OCI-LY7 (cell line): ENCODE data around the gene ZW10. TPM values are rescaled to one million over a fixed set of nuclear protein-coding genes. Genes with fewer than 3 reads are reported as not detected.

ENCODE experiments used
- BruUV-seq: library from RNA; stranded (reverse); fragments of 400-500 nt; replicated peaks from 2 replicates; lab custom pipeline; 2021; lab: Mats Ljungman, UMichigan
- CTCF ChIA-PET: fragments of 300-600 bp; sonication (Branson Sonifier 250); formaldehyde crosslinking; loops from one replicate; lab custom pipeline; 2022; ENCODE audit warnings: antibody characterized with exemption; ENCODE audit not compliant: unreplicated experiment; lab: Charles Lee
- POLR2A ChIA-PET: fragments of 300-600 bp; sonication (Branson Sonifier 250); formaldehyde crosslinking; loops from one replicate; lab custom pipeline; 2022; ENCODE audit warnings: antibody characterized with exemption; lab: Charles Lee
- DNase-seq: peaks from one replicate; pipeline ENCODE4 v3.0.0-alpha.2; 2015; ENCODE audit warnings: low spot score
- H2AFZ ChIP-seq: fragments of 200-600 bp; sonication (generic), shearing (Covaris generic); 2 replicates; pipeline ENCODE4 v1.6.1; 2014; ENCODE audit warnings: mild to moderate bottlenecking, antibody characterized with exemption, low read length, moderate library complexity
- H3K27ac ChIP-seq: fragments of 200-600 bp; sonication (generic); 2 replicates; pipeline ENCODE4 v1.5.1; 2014; ENCODE audit warnings: mixed run types, low read depth, mild to moderate bottlenecking, moderate library complexity, low read length, inconsistent platforms; ENCODE audit not compliant: poor library complexity, severe bottlenecking
- H3K36me3 ChIP-seq: fragments of 200-600 bp; sonication (generic); 2 replicates; pipeline ENCODE4 v1.6.1; 2014; ENCODE audit warnings: mild to moderate bottlenecking, antibody characterized with exemption, low read length, moderate library complexity, mixed read lengths; ENCODE audit not compliant: insufficient read depth
- H3K4me1 ChIP-seq: fragments of 200-600 bp; sonication (generic); 2 replicates; pipeline ENCODE4 v1.5.1; 2014; ENCODE audit warnings: mild to moderate bottlenecking, low read length; ENCODE audit not compliant: insufficient read depth, poor library complexity, severe bottlenecking
- H3K4me2 ChIP-seq: fragments of 200-600 bp; sonication (generic); 2 replicates; pipeline ENCODE4 v1.6.1; 2014; ENCODE audit warnings: mild to moderate bottlenecking, low read length
- H3K4me3 ChIP-seq: fragments of 200-600 bp; sonication (generic); 2 replicates; pipeline ENCODE4 v1.5.1; 2014; ENCODE audit warnings: mild to moderate bottlenecking, low read depth, low read length; ENCODE audit not compliant: poor library complexity, severe bottlenecking
- H3K79me2 ChIP-seq: fragments of 200-600 bp; sonication (generic); 2 replicates; pipeline ENCODE4 v1.6.1; 2016; ENCODE audit warnings: low read depth, mild to moderate bottlenecking, low read length, moderate library complexity, mixed read lengths; ENCODE audit not compliant: insufficient read depth
- H3K9me2 ChIP-seq: fragments of 200-600 bp; sonication (generic); 2 replicates; pipeline ENCODE4 v1.6.1; 2016; ENCODE audit warnings: mild to moderate bottlenecking, low read length, mixed read lengths; ENCODE audit not compliant: insufficient read depth
- H3K9me3 ChIP-seq: fragments of 200-600 bp; sonication (generic); 2 replicates; pipeline ENCODE4 v1.6.1; 2014; ENCODE audit warnings: mild to moderate bottlenecking, mixed run types, low read length, mixed read lengths
- H4K20me1 ChIP-seq: fragments of 200-600 bp; sonication (generic); 2 replicates; pipeline ENCODE4 v1.6.1; 2014; ENCODE audit warnings: mild to moderate bottlenecking, antibody characterized with exemption, low read length, moderate library complexity, mixed read lengths; ENCODE audit not compliant: insufficient read depth
- EZH2phosphoT487 ChIP-seq: fragments of 200-600 bp; sonication (generic); IDR thresholded peaks from 2 replicates; pipeline ENCODE4 v1.6.1; 2018; ENCODE audit warnings: low read depth, borderline replicate concordance, mild to moderate bottlenecking, mixed run types, antibody characterized with exemption, low read length, moderate library complexity, mixed read lengths
- intact Hi-C: fragments of 100-400 bp; cut with micrococcal nuclease; formaldehyde crosslinking; loops from one replicate; pipeline ENCODE4 v1.10.0; 2022; ENCODE audit not compliant: unreplicated experiment
- total RNA-seq, 2 experiments: library from RNA; depleted of rRNA in 1 of 2; stranded (reverse); fragments of >200 nt in 1 of 2; shearing (Covaris generic) in 1 of 2; gene quantifications; 2 replicates each; pipeline ENCODE4 v1.2.3, GENCODE V29; 2014 to 2022
- TF ChIP-seq, protein P1 (sequence below): fragments of 200-600 bp; sonication (generic); conservative IDR thresholded peaks from 2 replicates; pipeline ENCODE4 v1.5.1; 2014; ENCODE audit warnings: mild to moderate bottlenecking, antibody characterized with exemption, low read length, moderate library complexity, mixed read lengths

ZW10 gene
- total RNA-seq, 2 experiments from 2014 or later: 18.9 to 19.9 TPM

DNA sequence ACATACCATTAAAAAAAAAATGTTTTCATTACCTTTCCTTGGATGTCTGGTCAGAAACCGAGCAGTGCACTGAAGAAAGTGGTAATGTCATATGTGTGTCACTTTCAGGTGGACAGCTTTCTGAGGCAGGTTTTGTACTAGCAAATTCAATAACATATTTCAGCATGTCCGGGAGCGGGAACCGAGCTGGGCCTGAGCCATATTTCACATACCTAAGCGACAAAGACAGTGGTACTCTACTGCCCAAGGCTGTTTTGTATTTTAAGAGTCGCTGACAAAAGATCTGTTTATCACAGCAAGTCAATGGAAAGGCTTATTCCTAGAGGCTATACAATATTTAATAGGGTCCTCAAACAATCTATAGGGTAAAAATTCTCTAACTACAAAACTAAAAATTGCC lies 44.1 kb upstream of the ZW10 start:
- H3K4me1 ChIP-seq: no peaks in the 10 kb centered on the region
- no peak for DNase-seq
- TF ChIP-seq, protein P1, sequence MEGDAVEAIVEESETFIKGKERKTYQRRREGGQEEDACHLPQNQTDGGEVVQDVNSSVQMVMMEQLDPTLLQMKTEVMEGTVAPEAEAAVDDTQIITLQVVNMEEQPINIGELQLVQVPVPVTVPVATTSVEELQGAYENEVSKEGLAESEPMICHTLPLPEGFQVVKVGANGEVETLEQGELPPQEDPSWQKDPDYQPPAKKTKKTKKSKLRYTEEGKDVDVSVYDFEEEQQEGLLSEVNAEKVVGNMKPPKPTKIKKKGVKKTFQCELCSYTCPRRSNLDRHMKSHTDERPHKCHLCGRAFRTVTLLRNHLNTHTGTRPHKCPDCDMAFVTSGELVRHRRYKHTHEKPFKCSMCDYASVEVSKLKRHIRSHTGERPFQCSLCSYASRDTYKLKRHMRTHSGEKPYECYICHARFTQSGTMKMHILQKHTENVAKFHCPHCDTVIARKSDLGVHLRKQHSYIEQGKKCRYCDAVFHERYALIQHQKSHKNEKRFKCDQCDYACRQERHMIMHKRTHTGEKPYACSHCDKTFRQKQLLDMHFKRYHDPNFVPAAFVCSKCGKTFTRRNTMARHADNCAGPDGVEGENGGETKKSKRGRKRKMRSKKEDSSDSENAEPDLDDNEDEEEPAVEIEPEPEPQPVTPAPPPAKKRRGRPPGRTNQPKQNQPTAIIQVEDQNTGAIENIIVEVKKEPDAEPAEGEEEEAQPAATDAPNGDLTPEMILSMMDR: no peak
- no peak for TF ChIP-seq EZH2phosphoT487
- ChIA-PET POLR2A (no interaction called here), CTCF (no interaction called here)
- no peaks in the 10 kb centered on the region for H3K9me3 ChIP-seq
- no peak overlapping the region for H3K4me3 ChIP-seq
- BruUV-seq: no TSS peak
- H3K4me2 ChIP-seq: no peak overlapping the region
- no peak overlapping the region for H3K27ac ChIP-seq
- H3K36me3 ChIP-seq: peaks cover 57% of the 10 kb centered on the region
- no peak overlapping the region for H2AFZ ChIP-seq
- intact Hi-C loops: no loop called here
- no peaks in the 10 kb centered on the region for H3K79me2 ChIP-seq
- no peaks in the 10 kb centered on the region for H4K20me1 ChIP-seq
- H3K9me2 ChIP-seq: no peaks in the 10 kb centered on the region

DNA sequence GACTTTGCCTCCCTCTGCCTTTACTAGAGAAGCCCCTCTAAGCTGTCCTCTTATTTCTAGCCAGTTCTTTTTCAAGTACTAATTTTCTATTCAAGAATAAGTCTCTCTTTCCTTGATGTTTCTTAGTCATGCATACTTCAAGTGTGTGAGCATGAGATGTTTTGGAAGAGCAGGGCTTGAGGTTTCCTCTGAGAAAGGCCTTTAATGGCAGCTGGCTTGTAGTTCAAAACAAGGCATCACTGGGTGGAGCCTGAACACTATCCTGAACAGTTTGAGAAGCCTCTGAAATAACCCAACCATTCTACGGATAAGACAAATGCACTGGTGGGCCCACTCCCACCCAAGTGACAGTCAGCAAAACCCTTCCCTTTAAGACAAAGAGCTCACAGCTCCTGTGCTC lies 43.7 kb upstream of the ZW10 start:
- no peaks in the 10 kb centered on the region for H3K4me1 ChIP-seq
- no peak for TF ChIP-seq EZH2phosphoT487
- TF ChIP-seq, protein P1: no peak
- intact Hi-C loops: no loop called here
- ChIA-PET CTCF (no interaction called here), POLR2A (no interaction called here)
- DNase-seq: no peak
- no peak overlapping the region for H3K4me2 ChIP-seq
- H3K27ac ChIP-seq: no peak overlapping the region
- no peaks in the 10 kb centered on the region for H3K9me2 ChIP-seq
- BruUV-seq: no TSS peak
- no peaks in the 10 kb centered on the region for H3K79me2 ChIP-seq
- H3K9me3 ChIP-seq: no peaks in the 10 kb centered on the region
- H2AFZ ChIP-seq: no peak overlapping the region
- no peaks in the 10 kb centered on the region for H4K20me1 ChIP-seq
- H3K4me3 ChIP-seq: no peak overlapping the region
- peaks cover 58% of the 10 kb centered on the region for H3K36me3 ChIP-seq

DNA sequence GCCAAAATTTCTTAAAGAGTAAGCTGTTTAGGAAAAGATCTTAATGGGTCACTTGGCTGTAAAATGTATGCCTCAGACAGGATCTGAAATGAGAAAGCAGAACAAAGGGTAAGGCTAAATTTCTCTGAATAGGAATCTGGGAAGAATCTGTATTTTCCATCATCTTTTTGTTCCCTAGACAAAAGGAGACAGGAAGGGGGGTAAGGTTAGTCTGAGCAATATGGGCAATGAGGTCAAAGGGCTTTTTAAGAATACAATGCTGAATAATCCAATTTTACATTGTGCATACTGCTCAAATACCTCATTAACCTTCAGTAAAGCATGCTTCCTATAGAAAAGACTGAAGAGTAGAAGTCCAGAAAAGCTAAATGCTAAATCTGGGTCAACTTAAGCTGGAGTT lies 40.7 kb upstream of the ZW10 start:
- Histone ChIP-seq H3K27ac (no peak overlapping the region), H3K9me3 (no peaks in the 10 kb centered on the region), H3K79me2 (no peaks in the 10 kb centered on the region), H3K36me3 (peaks cover 56% of the 10 kb centered on the region), H3K4me3 (no peak overlapping the region), H3K4me1 (no peaks in the 10 kb centered on the region), H3K4me2 (no peak overlapping the region), H2AFZ (no peak overlapping the region), H3K9me2 (no peaks in the 10 kb centered on the region), H4K20me1 (no peaks in the 10 kb centered on the region)
- no TSS peak for BruUV-seq
- ChIA-PET POLR2A (interaction anchor here (0.6 kb wide), 1 partner anchor 84 kb away, joined by 3 read pairs; no protein-coding TSS in a partner anchor), CTCF (interaction anchor here (0.6 kb wide), 1 partner anchor 501 kb away, joined by 3 read pairs; no protein-coding TSS in a partner anchor)
- intact Hi-C loops: no loop called here
- no peak for DNase-seq
- TF ChIP-seq, protein P1: no peak
- no peak for TF ChIP-seq EZH2phosphoT487
